ENCODE data around the gene PMEL. TPM values are rescaled to one million over a fixed set of nuclear protein-coding genes. Genes with fewer than 3 reads are reported as not detected.

Gene PMEL
- total and polyA plus RNA-seq, 9 of the 15 experiments (the other 6 are each of a cell fraction or from before 2014, with no cell fraction given) = 0.36 to 2.0 (median 0.98) TPM

- TF ChIP-seq PBX2 (CRISPR knock-in tag; IDR thresholded peaks at IDR 0.05; ENCODE audit: low read depth) (no peak), PBX2 (tag; conservative IDR thresholded peaks at IDR 0.05; ENCODE audit: low read depth) (no peak), CTBP1 (IDR thresholded peaks at IDR 0.05; ENCODE audit: borderline replicate concordance) (0 out of 2 replicates have a peak, but pooled peaks have one; percentile 14), JUN (IDR thresholded peaks at IDR 0.05; ENCODE audit: borderline replicate concordance, low read depth, low read length) (no peak), JUN (CRISPR knock-in tag; IDR thresholded peaks at IDR 0.05; ENCODE audit: borderline replicate concordance) (no peak), CHD1 (IDR thresholded peaks at IDR 0.05; ENCODE audit: low read length) (no peak), ETV5 (CRISPR knock-in tag; IDR thresholded peaks at IDR 0.05; ENCODE audit: low read depth) (no peak), MIER1 (IDR thresholded peaks at IDR 0.05; ENCODE audit: low read depth) (no peak), HDAC1 (IDR thresholded peaks at IDR 0.05) (peak in 1 of 2 experiments; percentile 67; a peak in 1 of 4 replicates), MCM5 (IDR thresholded peaks at IDR 0.05; ENCODE audit: low read depth) (no peak), GATA2 (CRISPR knock-in tag; IDR thresholded peaks at IDR 0.05) (no peak), ASH1L (IDR thresholded peaks at IDR 0.05; ENCODE audit: borderline replicate concordance, low read depth, partially characterized antibody) (no peak), SAP30 (IDR thresholded peaks at IDR 0.05; ENCODE audit: borderline replicate concordance, insufficient read depth, low read depth, low read length, poor library complexity, severe bottlenecking) (peak; percentile 72), KDM2B (CRISPR knock-in tag; IDR thresholded peaks at IDR 0.05) (no peak), ZFX (CRISPR knock-in tag; IDR thresholded peaks at IDR 0.05) (peak; percentile 50; the same call in 1 of the 2 replicates), TEAD2 (tag; IDR thresholded peaks at IDR 0.05) (no peak), BHLHE40 (IDR thresholded peaks at IDR 0.05; ENCODE audit: low read length) (no peak), MEF2A (IDR thresholded peaks at IDR 0.05; ENCODE audit: control insufficient read depth, low read depth, low read length) (no peak), WHSC1 (IDR thresholded peaks at IDR 0.05; ENCODE audit: low read length) (no peak), HDAC6 (IDR thresholded peaks at IDR 0.05; ENCODE audit: low read depth, low read length) (no peak), PRDM10 (IDR thresholded peaks at IDR 0.05; ENCODE audit: partially characterized antibody) (peak; percentile 4), ZNF75A (CRISPR knock-in tag; IDR thresholded peaks at IDR 0.05) (no peak)
Measured at GRCh38 chr12:55966408-55967281, 803 bp upstream of the PMEL start, which contains the start of gene CDK2 (continued).
